Gastrocnemius medialis (tissue), 4 donors: ENCODE measurements around the gene PERM1. TPM values are rescaled to one million over a fixed set of nuclear protein-coding genes. Genes with fewer than 3 reads are reported as not detected.

Source experiments
- ATAC-seq, 2 donors: fragments of 150-250 bp; one replicate each; pipeline ENCODE4 v1.9.1; 2016
- DNase-seq, 2 donors: peaks; one replicate each; pipeline ENCODE4 v3.0.0-alpha.2; 2019
- H3K27ac ChIP-seq, 4 donors: fragments of 200-600 bp; sonication (generic); 1 replicate in 1 of 4; 2 replicates in 3 of 4; pipeline ENCODE4 v1.5.1; 2016 to 2018; ENCODE audit warnings: mild to moderate bottlenecking in 2 of 4, moderate library complexity in 1 of 4
- H3K27me3 ChIP-seq, 3 donors: fragments of 200-600 bp; sonication (generic) in 2 of 3; 1 replicate in 1 of 3; 2 replicates in 2 of 3; pipeline versions ENCODE4 v1.5.1 to v1.6.0; 2016 to 2019; ENCODE audit warnings: mild to moderate bottlenecking in 1 of 3, moderate library complexity in 1 of 3
- H3K36me3 ChIP-seq, 2 donors: fragments of 200-600 bp; sonication (generic) in 1 of 2; one replicate each; pipeline ENCODE4 v1.5.1; 2017 to 2018
- H3K4me1 ChIP-seq, 2 donors: fragments of 200-600 bp; sonication (generic) in 1 of 2; one replicate each; pipeline ENCODE4 v1.5.1; 2016 to 2017; ENCODE audit warnings: mild to moderate bottlenecking in 2 of 2
- H3K4me3 ChIP-seq, 4 donors: fragments of 200-600 bp; sonication (generic) in 3 of 4; 1 replicate in 1 of 4; 2 replicates in 3 of 4; pipeline ENCODE4 v1.5.1; 2016 to 2019; ENCODE audit warnings: mild to moderate bottlenecking in 2 of 4
- H3K9me3 ChIP-seq, 3 donors: fragments of 200-600 bp; sonication (generic) in 2 of 3; 1 replicate in 1 of 3; 2 replicates in 2 of 3; pipeline ENCODE4 v1.5.1; 2016 to 2019
- CTCF ChIP-seq, 5 experiments: fragments of 450-650 bp in 3 of 5; fragments of 200-600 bp in 2 of 5; sonication (generic) in 2 of 5; IDR thresholded peaks in 4 of 5; conservative IDR thresholded peaks in 1 of 5; 1 replicate in 4 of 5; 2 replicates in 1 of 5; pipeline ENCODE4 v1.5.1; 2016 to 2019; ENCODE audit warnings: antibody characterized with exemption in 5 of 5, mild to moderate bottlenecking in 3 of 5, moderate library complexity in 3 of 5
- POLR2A ChIP-seq, 2 donors: fragments of 450-650 bp; IDR thresholded peaks; one replicate each; pipeline ENCODE4 v1.6.1; 2017; ENCODE audit warnings: antibody characterized with exemption in 2 of 2, mild to moderate bottlenecking in 2 of 2, moderate library complexity in 2 of 2
- in situ Hi-C, 4 donors: fragments of 200-750 bp; cut with MboI; loops; one replicate each; pipeline versions ENCODE4 v1.15.0 to v1.8.0; 2017; ENCODE audit warnings: low sequenced_read_pairs in 4 of 4
- intact Hi-C: fragments of 100-400 bp; cut with DNase I; formaldehyde crosslinking; loops from one replicate; pipeline ENCODE4 v1.15.1; 2023; ENCODE audit warnings: low total_unique reads
- total RNA-seq, 4 donors: library from RNA; depleted of rRNA; stranded (reverse); fragments of >200 nt; gene quantifications; one replicate each; pipeline versions ENCODE4 v1.1.0 to v1.2.3, GENCODE V29; 2016

The PERM1 gene
- total RNA-seq, 4 donors from 2014 or later: 38.9 to 218 (median 98.8) TPM

GRCh38 chr1:943545-944340, 38.1 kb downstream of the PERM1 start:
- ATAC-seq (no peak), DNase-seq (no peak)
- Histone ChIP-seq H3K9me3 (no peaks in the 10 kb centered on the region), H3K4me1 (peaks cover 12 to 24% of the 10 kb centered on the region in 2 donors), H3K27me3 (peaks cover 36 to 41% (median 37%) of the 10 kb centered on the region in 3 donors), H3K4me3 (no peak overlapping the region), H3K27ac (no peak overlapping the region), H3K36me3 (peaks cover 0 to 39% of the 10 kb centered on the region in 2 donors)
- TF ChIP-seq POLR2A (IDR thresholded peaks at IDR 0.05) (no peak), CTCF (IDR thresholded peaks at IDR 0.05 in 4 of 5, conservative IDR thresholded peaks at IDR 0.05 in 1 of 5) (no peak)
- in situ Hi-C loops (no loop called here), intact Hi-C loops (no loop called here)

GRCh38 chr1:942864-943533, 38.9 kb downstream of the PERM1 start:
- Histone ChIP-seq H3K36me3 (peaks cover 0 to 32% of the 10 kb centered on the region in 2 donors), H3K4me1 (peaks cover 12 to 24% of the 10 kb centered on the region in 2 donors), H3K27me3 (peaks cover 38 to 48% (median 44%) of the 10 kb centered on the region in 3 donors), H3K9me3 (no peaks in the 10 kb centered on the region), H3K4me3 (no peak overlapping the region), H3K27ac (no peak overlapping the region)
- DNase-seq (no peak), ATAC-seq (no peak)
- intact Hi-C loops: no loop called here
- in situ Hi-C loops: no loop called here
- TF ChIP-seq POLR2A (IDR thresholded peaks at IDR 0.05) (no peak), CTCF (IDR thresholded peaks at IDR 0.05 in 4 of 5, conservative IDR thresholded peaks at IDR 0.05 in 1 of 5) (no peak)

- no peak for TF ChIP-seq POLR2A (IDR thresholded peaks at IDR 0.05)
- TF ChIP-seq CTCF (IDR thresholded peaks at IDR 0.05 in 4 of 5, conservative IDR thresholded peaks at IDR 0.05 in 1 of 5): no peak
- intact Hi-C loops: no loop called here
- Histone ChIP-seq H3K4me3 (no peak overlapping the region), H3K36me3 (peaks cover 0 to 26% of the 10 kb centered on the region in 2 donors), H3K9me3 (no peaks in the 10 kb centered on the region), H3K27ac (no peak overlapping the region), H3K27me3 (peaks cover 38 to 48% (median 48%) of the 10 kb centered on the region in 3 donors), H3K4me1 (peaks cover 12 to 24% of the 10 kb centered on the region in 2 donors)
- ATAC-seq (no peak), DNase-seq (no peak)
- in situ Hi-C loops: no loop called here
Observed at GRCh38 chr1:942411-942821, 39.5 kb downstream of the PERM1 start.

GRCh38 chr1:941588-942383, 40.1 kb downstream of the PERM1 start:
- TF ChIP-seq CTCF (IDR thresholded peaks at IDR 0.05 in 4 of 5, conservative IDR thresholded peaks at IDR 0.05 in 1 of 5) (no peak), POLR2A (IDR thresholded peaks at IDR 0.05) (no peak)
- ATAC-seq: peak in 1 of 2 donors; percentile 4
- intact Hi-C loops: no loop called here

More at GRCh38 chr1:941588-942383, 40.1 kb downstream of the PERM1 start:
- Histone ChIP-seq H3K27me3 (peaks cover 41 to 55% (median 53%) of the 10 kb centered on the region in 3 donors), H3K9me3 (no peaks in the 10 kb centered on the region), H3K36me3 (peaks cover 0 to 20% of the 10 kb centered on the region in 2 donors), H3K4me1 (peaks cover 12 to 24% of the 10 kb centered on the region in 2 donors), H3K4me3 (peak overlapping the region; percentile 17 to 68 (median 44)), H3K27ac (no peak overlapping the region)
- DNase-seq: no peak
- in situ Hi-C loops: no loop called here
